ENCODE data around the gene CD109.

The CD109 gene

GRCh38 chr6:73655341-73655917, 40.6 kb upstream of the CD109 start:
- no peak for TF ChIP-seq CTCF (IDR thresholded peaks at IDR 0.05)
- peak overlapping the region in 1 of 2 experiments; percentile 93 for H3K4me3 ChIP-seq (ENCODE audit: low read depth in 1 of 2, low read length in 1 of 2)
- H3K27me3 ChIP-seq, result no peaks in the 10 kb centered on the region
- H3K36me3 ChIP-seq, result no peaks in the 10 kb centered on the region
- peak overlapping the region; percentile 96 for H3K27ac ChIP-seq
- H3K4me1 ChIP-seq (ENCODE audit: control insufficient read depth in 1 of 2, insufficient read depth in 1 of 2, low read depth in 1 of 2, low read length in 1 of 2), result peaks cover 22 to 23% of the 10 kb centered on the region in 2 experiments
- no peaks in the 10 kb centered on the region for H3K9me3 ChIP-seq

GRCh38 chr6:73656531-73657145, 39.4 kb upstream of the CD109 start:
- Histone ChIP-seq H3K27ac (no peak overlapping the region), H3K4me3 (ENCODE audit: low read depth in 1 of 2, low read length in 1 of 2) (no peak overlapping the region), H3K4me1 (ENCODE audit: control insufficient read depth in 1 of 2, insufficient read depth in 1 of 2, low read depth in 1 of 2, low read length in 1 of 2) (peaks cover 22 to 23% of the 10 kb centered on the region in 2 experiments), H3K9me3 (no peaks in the 10 kb centered on the region), H3K36me3 (no peaks in the 10 kb centered on the region), H3K27me3 (no peaks in the 10 kb centered on the region)
- no peak for TF ChIP-seq CTCF (IDR thresholded peaks at IDR 0.05)

GRCh38 chr6:73657201-73657600, 38.8 kb upstream of the CD109 start:
- Histone ChIP-seq H3K36me3 (no peaks in the 10 kb centered on the region), H3K27me3 (no peaks in the 10 kb centered on the region), H3K27ac (no peak overlapping the region), H3K9me3 (no peaks in the 10 kb centered on the region), H3K4me3 (ENCODE audit: low read depth in 1 of 2, low read length in 1 of 2) (no peak overlapping the region), H3K4me1 (ENCODE audit: control insufficient read depth in 1 of 2, insufficient read depth in 1 of 2, low read depth in 1 of 2, low read length in 1 of 2) (peaks cover 20 to 22% of the 10 kb centered on the region in 2 experiments)
- TF ChIP-seq CTCF (IDR thresholded peaks at IDR 0.05), result no peak

GRCh38 chr6:73664701-73665100, 31.3 kb upstream of the CD109 start:
- no peak for TF ChIP-seq CTCF (IDR thresholded peaks at IDR 0.05)
- Histone ChIP-seq H3K4me1 (ENCODE audit: control insufficient read depth in 1 of 2, insufficient read depth in 1 of 2, low read depth in 1 of 2, low read length in 1 of 2) (no peaks in the 10 kb centered on the region), H3K36me3 (no peaks in the 10 kb centered on the region), H3K4me3 (ENCODE audit: low read depth in 1 of 2, low read length in 1 of 2) (no peak overlapping the region), H3K27ac (no peak overlapping the region), H3K27me3 (no peaks in the 10 kb centered on the region), H3K9me3 (no peaks in the 10 kb centered on the region)

- Histone ChIP-seq H3K36me3 (no peaks in the 10 kb centered on the region), H3K9me3 (no peaks in the 10 kb centered on the region), H3K27ac (no peak overlapping the region), H3K27me3 (no peaks in the 10 kb centered on the region), H3K4me3 (ENCODE audit: low read depth in 1 of 2, low read length in 1 of 2) (no peak overlapping the region), H3K4me1 (ENCODE audit: control insufficient read depth in 1 of 2, insufficient read depth in 1 of 2, low read depth in 1 of 2, low read length in 1 of 2) (no peaks in the 10 kb centered on the region)
- TF ChIP-seq CTCF (IDR thresholded peaks at IDR 0.05), result no peak
Observed at GRCh38 chr6:73665686-73666319, 30.2 kb upstream of the CD109 start.
